GM18505 (cell line): ENCODE results near the gene NFAM1.
A peak's percentile ranks its signal among the peaks of the same experiment; 100 is the strongest.

ENCODE experiments used
- ATAC-seq: cut with Tn5 transposase; IDR thresholded peaks from one replicate; pipeline ENCODE4 v1.9.1; 2021; ENCODE audit not compliant: unreplicated experiment
- POLR2A ChIP-seq: IDR thresholded peaks from 4 replicates; pipeline ENCODE4 v1.6.1; 2011; ENCODE audit warnings: borderline replicate concordance; ENCODE audit not compliant: insufficient read depth, insufficient read length; ENCODE audit errors: extremely low read depth

NFAM1 gene

DNA sequence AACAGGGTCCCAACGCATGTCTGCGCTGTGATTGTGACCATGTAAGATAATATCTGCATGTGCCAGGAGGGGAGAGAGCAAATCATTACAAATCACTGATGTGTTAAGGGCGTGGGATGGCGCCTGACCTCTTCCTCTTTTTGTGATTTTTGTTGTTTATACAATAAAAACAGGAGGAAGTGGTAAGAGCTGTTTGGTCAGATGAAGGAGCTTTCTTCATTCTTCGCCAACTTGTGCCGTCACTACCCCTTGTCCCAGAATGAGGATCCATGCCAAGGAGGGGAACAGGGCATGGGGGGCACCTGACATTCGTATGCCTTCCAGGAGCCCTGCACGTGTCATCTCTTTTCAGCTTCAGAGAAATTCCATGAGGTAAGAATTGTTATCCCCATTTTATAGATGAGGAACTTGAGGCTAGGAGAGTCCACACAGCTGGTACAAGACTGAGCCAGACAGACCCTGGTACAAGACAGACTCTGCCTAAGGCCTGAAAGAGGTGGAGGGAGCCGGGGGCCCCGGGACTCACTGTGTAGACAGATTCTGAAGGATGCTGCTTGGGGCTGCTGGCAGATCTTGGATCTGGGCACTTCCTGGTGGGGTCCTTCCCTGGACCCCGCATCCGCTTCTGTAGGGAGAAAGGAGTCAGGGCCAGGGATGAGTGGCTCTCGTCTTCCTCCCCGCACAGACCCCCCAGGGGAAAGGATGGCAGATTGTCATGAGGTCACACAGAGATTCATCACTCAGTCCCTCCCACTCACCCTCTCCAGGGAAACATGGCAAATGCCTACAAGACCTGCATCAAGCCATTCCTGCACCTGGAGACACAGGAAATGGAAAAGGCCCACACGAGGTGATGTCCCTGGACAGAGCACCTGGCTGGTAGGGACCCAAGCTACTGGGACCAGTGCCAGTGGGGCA is 34.6 kb downstream of the NFAM1 start:
- ATAC-seq, result peak; percentile 53
- no peak for TF ChIP-seq POLR2A

GRCh38 chr22:42396621-42397331 is 35.4 kb downstream of the NFAM1 start:
- TF ChIP-seq POLR2A, result no peak
- ATAC-seq, result no peak

- no peak for TF ChIP-seq POLR2A
Observed at GRCh38 chr22:42389143-42389542, 43.1 kb downstream of the NFAM1 start.

DNA sequence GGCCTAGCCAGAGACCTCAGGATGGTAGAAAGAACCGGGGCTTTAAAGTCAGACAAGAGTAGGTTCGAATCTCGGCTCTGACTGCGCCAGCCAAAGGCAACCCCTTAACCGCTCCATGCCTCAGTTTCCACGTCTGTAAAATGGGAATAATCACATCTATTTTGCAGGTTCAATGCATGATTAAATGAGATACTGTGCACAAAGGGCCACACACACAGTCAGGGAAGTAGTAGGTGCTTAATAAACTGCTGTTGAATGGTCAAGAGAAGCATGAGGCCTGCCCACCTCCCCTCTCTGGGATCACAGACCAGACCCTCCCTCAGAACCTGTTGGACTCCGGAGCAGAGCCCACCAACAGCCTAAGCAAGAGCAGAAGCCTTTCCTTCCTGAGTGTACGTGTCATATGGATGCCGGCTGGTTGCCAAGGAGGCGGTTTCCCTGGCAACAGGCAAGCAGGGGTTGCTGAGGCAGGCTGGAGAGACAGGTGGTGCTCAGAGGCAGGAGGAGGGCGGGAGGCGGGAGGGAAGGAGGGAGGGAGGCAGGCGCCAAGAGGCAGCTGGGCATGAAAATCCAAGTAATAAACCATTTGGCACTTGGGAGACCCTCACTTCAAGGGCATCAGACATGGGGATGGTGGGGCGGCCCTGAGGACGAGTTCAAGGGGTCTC is 43.9 kb downstream of the NFAM1 start:
- TF ChIP-seq POLR2A, result no peak
- no peak for ATAC-seq

More at GRCh38 chr22:42389143-42389542, 43.1 kb downstream of the NFAM1 start:
- ATAC-seq, result no peak

GRCh38 chr22:42387631-42388030 is 44.6 kb downstream of the NFAM1 start:
- TF ChIP-seq POLR2A, result no peak
- ATAC-seq, result no peak

DNA sequence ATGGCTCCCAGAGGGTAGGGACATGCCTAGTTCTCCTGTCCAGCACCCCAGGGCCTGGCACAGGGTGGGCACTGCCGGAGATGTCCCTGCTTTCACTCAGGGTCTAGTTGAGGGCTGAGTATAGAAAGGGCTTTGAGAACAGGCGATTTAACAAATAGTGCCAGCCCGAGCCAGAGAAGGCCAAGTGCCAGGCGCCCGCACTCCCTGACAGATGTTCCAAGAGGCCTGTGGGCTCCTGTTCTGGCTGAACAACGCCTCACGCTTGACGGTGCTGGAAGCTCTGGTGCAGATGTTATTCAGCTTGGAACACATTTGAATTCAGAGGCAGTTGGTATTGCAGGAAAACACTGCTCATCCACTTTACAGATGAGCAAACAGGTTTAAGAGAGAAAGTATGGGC is 46.5 kb downstream of the NFAM1 start:
- TF ChIP-seq POLR2A, result no peak
- no peak for ATAC-seq

- no peak for ATAC-seq
- TF ChIP-seq POLR2A, result no peak
Observed at GRCh38 chr22:42384506-42384905, 47.7 kb downstream of the NFAM1 start.

DNA sequence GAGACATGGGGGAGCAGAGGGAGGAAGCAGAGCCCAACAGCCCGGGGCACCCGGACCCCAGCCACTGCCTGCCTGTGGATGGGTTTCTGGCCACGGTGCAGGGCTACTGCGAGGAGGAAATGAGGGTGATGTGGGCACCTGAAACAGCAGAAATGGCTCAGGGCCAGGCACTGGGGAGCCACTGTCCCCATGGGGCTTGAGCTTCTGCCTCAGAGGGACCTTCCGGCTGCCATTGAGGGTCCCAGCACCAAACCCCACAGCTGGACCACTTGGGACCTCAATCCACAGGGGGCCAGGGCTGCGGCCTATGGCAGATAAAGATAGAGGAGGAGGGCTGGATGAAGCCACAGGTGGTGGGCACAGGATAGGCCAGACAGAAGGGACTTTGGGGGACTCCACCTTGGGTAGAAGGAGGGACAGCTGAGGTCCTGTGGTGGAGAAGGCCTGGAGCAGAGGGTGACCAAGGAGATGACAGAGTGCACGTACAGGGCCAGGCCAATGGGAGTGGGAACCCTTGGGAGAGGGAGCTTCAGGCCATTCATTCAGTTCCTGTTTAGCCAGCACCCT is 48.3 kb downstream of the NFAM1 start:
- no peak for TF ChIP-seq POLR2A
- ATAC-seq, result no peak

DNA sequence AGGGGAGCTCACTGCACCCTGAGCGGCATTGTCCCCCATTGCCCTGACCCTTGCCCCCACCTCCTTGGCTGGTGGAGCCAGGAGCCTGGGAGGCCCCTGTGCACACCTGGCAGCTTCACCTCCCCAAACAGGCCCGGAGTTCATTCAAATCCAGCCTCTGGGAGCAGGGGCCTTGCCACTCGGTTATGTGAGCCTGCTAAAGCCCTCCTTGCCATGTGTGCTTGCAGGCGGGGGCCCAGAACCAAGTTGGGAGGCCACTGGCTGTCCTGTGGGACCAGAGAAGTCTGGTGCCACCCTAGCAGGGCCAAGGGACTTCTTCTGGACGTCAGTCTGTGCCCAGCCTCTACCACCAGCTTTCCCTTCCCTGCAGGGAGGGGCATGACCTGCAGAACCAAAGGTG is 48.9 kb downstream of the NFAM1 start:
- no peak for ATAC-seq
- TF ChIP-seq POLR2A, result no peak

DNA sequence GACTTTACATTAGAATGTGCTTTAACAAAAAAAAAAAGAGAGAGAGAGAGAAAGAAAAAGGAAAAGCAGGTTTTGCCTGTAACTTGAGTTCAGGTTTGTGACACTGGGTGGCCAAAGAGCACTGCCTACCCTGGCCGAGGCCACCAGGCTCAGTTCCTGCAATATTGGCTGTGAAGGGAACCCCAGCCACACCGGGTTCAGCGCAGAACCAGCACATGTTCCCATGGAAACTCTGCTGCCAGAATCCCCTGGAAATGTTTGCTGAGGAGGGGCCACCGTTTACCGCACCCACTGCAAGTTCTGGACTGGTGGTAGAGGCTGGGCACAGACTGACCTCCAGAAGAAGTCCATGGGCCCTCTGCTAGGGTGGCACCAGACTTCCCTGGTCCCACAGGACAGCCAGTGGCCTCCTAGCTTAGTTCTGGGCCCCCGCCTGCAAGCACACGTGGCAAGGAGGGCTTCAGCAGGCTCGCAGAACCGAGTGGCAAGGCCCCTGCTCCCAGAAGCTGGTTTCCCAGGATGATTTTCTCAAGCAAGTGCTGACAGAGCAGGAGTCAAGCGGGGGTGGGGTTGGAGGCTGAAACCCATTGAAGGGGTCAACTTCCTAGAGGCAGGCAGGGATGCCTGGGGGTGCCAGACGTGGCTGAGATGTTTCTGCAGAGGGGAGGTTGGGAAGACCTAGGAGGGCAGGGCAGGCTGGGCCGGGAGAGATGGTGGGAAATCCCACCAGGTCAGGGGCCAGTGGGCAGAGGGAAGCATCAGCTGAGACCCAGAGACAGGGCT is 51.2 kb downstream of the NFAM1 start:
- ATAC-seq, result no peak
- TF ChIP-seq POLR2A, result no peak

- no peak for TF ChIP-seq POLR2A
- no peak for ATAC-seq
Observed at GRCh38 chr22:42379966-42380537, 52.2 kb downstream of the NFAM1 start.
